D341Med (cell line): ENCODE data around the gene FABP1.

ENCODE experiments used
- DNase-seq: peaks from one replicate; pipeline ENCODE4 v3.0.0; 2012; ENCODE audit warnings: low spot score

FABP1 gene

DNA sequence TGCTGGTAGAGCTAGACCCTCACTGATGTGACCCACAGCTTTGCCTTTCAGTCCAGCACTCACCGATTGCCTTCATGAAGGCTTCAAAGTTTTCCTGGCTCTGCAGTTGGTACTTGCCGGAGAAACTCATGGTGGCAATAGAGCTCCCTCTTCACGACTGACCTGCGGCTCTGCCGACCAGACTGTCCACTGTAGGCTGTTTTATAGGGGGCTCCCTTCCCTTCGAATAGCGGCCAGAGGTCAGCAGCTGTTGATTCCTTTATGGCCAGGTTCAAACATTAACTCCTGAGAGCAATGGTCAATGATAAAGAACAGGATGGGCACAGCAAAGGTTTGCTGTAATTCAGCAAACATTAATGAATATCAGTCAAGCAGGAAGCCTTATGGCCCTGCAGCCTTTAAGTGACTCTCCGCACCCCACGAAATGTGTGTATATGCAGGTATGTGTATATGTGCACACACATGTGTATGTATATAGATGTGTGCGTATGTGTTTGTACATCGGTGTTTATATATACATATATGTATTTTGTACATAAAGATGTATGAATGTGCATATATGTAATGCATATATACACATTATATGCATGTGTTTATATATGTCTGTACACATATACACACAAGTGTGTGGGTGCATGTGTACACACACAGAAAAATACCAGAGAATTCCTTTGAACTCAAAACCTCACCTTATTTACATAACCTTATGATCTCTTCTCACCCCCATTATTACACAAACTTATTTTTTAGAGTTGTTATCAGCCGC lies at the start of gene FABP1:
TSS of gene FABP1 (minus strand) at position 175 of the 766 bp plus-strand sequence. CDS start at position 130, 45 bp downstream.
- DNase-seq = no peak

GRCh38 chr2:88177556-88177955 lies 49.7 kb upstream of the FABP1 start:
- no peak for DNase-seq

GRCh38 chr2:88176352-88176984 lies 48.6 kb upstream of the FABP1 start:
- no peak for DNase-seq

GRCh38 chr2:88172882-88173281 lies 45.0 kb upstream of the FABP1 start:
- DNase-seq = no peak

- no peak for DNase-seq
Measured at GRCh38 chr2:88171966-88172365, 44.1 kb upstream of the FABP1 start.

DNA sequence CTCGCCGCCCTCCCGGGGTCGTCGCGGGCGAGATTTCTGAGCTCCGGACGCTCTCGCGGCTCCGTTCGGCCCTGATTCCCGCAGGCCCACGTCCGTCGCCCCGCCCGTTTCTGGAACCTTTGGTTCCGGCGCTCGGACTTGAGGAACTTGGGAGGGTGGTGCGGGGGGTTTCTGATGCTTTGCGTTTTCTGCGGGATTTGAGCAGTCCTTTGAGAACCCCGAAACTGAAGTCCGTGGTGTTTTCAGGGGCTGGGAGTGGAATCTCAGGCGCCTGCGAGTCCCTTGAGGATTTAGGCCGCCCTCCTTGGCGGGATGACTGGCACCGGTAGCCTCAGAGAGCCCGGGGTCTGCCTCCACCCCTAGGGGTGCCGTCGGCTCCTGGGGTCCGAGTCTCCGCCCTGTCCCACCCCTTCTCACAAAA lies 42.6 kb upstream of the FABP1 start:
- no peak for DNase-seq

- DNase-seq = no peak
Measured at GRCh38 chr2:88168386-88168785, 40.5 kb upstream of the FABP1 start.

- DNase-seq = no peak
Measured at GRCh38 chr2:88167740-88168139, 39.9 kb upstream of the FABP1 start.

DNA sequence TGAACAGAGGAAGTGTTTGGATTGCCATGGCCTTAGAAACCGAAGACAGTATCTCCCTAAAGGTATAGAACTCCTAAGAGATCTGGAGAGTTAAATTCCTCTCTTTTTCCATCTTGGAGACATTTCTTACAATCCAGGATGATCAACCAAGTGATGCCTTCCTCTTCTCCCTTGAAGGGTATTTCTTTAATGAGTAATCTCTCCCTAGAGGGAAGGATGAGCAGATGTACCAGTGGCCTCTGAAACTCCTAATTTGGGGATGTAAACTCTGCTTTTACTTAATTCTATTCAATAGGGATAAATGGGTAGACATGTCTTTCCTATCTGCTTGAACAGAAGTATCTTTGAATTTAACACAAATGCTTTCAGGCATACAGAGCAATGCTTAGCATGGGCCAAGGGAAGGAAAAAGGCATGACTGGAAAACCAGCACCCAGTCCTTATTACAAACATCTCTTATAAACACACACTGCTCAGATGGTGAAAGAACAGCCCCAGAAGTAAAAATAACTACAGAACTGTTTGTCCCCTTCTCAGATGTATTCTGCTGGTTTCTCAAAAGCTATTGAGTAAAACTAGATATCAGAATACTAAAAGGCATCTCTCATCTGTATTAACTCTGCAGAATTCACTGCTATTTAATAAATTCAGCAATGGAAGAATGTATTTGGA lies 37.6 kb upstream of the FABP1 start:
- DNase-seq = no peak

- DNase-seq = no peak
Measured at GRCh38 chr2:88161446-88162244, 33.8 kb upstream of the FABP1 start.

GRCh38 chr2:88160517-88160916 lies 32.7 kb upstream of the FABP1 start:
- DNase-seq = no peak

DNA sequence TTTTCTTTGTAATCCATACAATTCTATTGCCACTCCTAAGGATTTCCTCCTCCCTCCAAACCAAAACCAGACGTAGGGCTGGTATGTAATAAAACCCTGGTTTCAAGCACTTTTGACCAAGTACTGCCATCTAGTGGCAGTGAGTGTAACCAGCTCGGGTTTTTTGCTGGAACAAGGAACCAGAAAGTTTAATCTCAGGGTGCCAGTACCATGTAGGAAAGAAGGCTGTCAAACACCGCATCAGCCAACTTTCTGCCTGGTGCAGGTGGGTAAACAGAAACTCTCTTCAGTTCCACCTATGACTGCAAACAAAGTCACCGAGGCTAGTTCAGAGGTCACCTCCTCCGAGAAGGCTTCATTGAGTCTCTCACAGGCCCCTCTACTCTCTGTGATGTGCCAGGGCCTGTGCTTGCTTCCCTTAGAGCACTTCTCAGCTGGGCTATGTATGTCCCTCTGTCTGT lies 32.1 kb upstream of the FABP1 start:
- DNase-seq = peak; percentile 63

DNA sequence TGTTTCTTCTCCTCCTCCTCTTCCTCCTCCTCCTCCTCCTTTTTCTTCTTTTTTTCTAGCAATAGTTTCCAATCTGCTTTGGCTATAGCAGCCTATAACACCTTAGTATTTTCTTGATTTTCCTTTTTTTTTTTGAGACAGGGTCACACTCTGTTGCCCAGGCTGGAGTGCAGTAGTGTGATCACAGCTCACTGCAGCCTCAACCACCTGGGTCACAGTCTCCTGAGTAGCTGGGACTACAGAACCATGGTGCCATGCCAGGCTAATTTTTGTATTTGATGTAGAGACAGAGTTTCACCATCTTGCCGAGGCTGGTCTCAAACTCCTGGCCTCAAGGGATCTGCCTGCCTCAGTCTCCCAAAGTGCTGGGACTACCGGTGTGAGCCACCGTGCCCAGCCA lies 31.6 kb upstream of the FABP1 start:
- no peak for DNase-seq

GRCh38 chr2:88148929-88149438 lies 21.1 kb upstream of the FABP1 start:
- no peak for DNase-seq

- no peak for DNase-seq
Measured at GRCh38 chr2:88147145-88147544, 19.3 kb upstream of the FABP1 start.

DNA sequence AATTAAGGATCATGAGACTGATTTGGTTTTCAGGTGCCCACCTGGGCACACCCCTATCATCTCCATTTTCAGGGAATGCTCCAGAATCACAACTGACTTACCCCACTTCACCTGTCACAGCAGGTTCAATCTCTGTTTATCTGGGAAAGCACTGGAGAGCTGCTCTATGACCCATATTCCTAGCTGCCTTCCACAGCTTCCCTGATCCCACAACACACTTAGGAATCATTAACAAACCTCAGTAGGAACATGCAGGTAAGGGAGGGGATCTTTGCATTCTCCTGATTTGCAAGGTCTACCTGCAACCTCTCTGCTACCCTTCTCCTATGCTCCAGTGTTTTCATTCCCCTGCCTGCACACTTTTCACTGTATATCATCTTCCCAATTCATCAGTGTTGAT lies 18.7 kb upstream of the FABP1 start:
- DNase-seq = no peak

DNA sequence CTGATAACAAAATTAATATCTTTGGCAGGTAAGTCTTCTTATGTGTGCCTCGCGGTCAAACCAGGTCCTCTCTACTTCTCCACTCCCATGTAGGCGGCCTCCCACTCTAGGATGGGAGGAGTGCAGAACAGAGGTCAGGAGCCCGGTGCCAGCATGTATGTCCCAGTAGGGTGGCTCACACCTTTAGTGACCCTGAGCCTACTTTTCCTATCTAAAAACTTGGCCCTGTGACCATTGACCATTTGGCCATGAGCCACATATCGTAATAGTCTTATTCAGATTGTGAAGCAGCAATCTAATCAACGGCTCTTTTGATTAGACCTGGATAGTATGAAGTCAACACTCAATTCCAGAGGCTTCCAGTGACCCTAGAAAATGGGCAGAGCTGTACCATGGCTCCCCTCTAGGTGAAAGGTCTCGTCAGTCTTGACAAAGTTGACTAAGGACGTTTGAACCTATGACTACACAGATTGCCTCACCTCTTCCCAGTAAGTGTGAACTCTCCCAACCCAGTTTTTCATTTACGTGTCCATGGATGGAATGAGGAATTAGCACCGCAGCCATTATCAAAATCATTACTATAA lies 17.1 kb upstream of the FABP1 start:
- DNase-seq = no peak

DNA sequence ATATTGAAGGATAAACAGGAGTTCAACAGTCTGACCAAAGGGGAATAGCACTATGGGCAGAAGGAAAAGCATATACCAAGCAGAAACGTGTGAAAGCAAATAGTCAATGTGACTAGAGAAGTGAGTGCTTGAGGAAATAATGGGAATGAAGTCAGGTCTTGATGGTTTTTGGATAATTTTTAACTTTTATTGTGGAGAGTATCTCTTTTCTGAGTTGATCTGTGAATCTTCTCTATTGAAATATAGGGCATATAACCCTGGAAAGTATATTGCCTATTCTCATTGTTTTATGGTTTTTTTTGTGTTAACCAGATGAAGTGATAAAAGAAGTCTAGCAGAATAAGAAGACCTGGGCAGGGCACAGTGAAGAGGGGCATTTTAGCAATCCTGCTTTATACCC lies 16.4 kb upstream of the FABP1 start:
- DNase-seq = no peak

DNA sequence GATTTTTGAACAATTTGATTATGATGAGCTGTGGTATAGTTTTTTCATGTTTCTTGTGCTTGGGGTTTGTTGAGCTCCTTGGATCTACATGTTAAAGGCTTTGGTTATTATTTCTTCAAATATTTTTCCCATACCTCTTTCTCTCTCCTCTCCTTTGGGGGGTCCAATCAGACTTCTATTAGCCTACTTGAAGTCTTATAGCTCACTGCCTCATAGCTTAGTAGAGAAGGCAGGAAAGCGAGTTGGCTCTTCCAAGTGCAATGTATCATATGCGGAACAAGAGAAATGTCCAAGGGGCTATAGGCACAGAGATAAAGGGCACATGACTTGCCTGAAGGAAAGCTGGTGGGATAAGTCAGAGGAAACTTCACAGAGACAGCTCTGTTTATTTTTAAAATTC lies 14.1 kb upstream of the FABP1 start:
- no peak for DNase-seq

DNA sequence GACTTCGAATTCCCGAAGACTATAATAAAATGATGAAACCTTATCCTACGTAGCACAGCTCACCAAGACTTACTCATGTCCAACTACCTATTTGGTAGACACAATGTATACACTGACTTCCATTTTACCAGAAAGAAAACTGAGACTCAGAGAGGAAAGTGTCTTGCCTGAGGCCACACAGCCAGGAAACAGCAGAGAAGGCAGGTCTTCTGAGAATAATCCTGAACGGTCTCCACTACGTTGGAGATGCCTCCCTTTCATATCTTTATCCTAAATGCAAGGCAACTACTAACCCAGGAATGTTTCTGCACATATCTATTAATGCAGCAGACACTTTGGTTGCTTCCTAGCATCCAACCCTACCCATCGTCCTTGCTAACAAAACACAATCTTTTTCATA lies 11.9 kb upstream of the FABP1 start:
- DNase-seq = no peak

- DNase-seq = no peak
Measured at GRCh38 chr2:88139203-88139702, 11.4 kb upstream of the FABP1 start.
